ENCODE data around the gene TMPRSS11D. TPM values are rescaled to one million over a fixed set of nuclear protein-coding genes. Genes with fewer than 3 reads are reported as not detected.

The TMPRSS11D gene
- not detected in 2 replicates for total RNA-seq (ENCODE audit: low replicate concordance)

GRCh38 chr4:67883902-67884301 lies at the start of gene TMPRSS11D:
TSS of gene TMPRSS11D (minus strand) at chr4:67884002. CDS start at chr4:67883933, 69 bp downstream.

Other genes starting within 250 kb of the TMPRSS11D start
- 83.0 and 107 TPM in 2 replicates for gene UBA6, start 182.8 kb downstream of the TMPRSS11D start, total RNA-seq (ENCODE audit: low replicate concordance)
- not detected in 2 replicates for gene GNRHR, start 129.6 kb downstream of the TMPRSS11D start, total RNA-seq (ENCODE audit: low replicate concordance)
- gene TMPRSS11A, start 79.5 kb upstream of the TMPRSS11D start, total RNA-seq (ENCODE audit: low replicate concordance) = not detected in 2 replicates
- not detected in 2 replicates for gene TMPRSS11F, start 245.9 kb upstream of the TMPRSS11D start, total RNA-seq (ENCODE audit: low replicate concordance)